SU-DHL-6 (cell line): ENCODE measurements around the gene TRAF3IP1.

Experiments used
- H2AFZ ChIP-seq: fragments of 200-600 bp; sonication (generic); 2 replicates; pipeline ENCODE4 v1.6.1; 2014; ENCODE audit warnings: low read depth, mild to moderate bottlenecking, moderate library complexity, mixed read lengths, antibody characterized with exemption, low read length; ENCODE audit not compliant: severe bottlenecking
- H3F3A ChIP-seq: fragments of 200-600 bp; shearing (Covaris generic); 2 replicates; pipeline ENCODE4 v1.6.0; 2016; ENCODE audit warnings: antibody characterized with exemption, mild to moderate bottlenecking; ENCODE audit not compliant: insufficient read depth
- H3K27ac ChIP-seq: fragments of 200-600 bp; sonication (generic); 2 replicates; pipeline ENCODE4 v1.5.1; 2016; ENCODE audit warnings: low read depth, mild to moderate bottlenecking, low read length, moderate library complexity, mixed read lengths
- H3K27me3 ChIP-seq: fragments of 200-600 bp; sonication (generic), shearing (Covaris generic); 2 replicates; pipeline ENCODE4 v1.6.0; 2014; ENCODE audit warnings: mild to moderate bottlenecking, low read length
- H3K36me3 ChIP-seq: fragments of 200-600 bp; sonication (generic); 2 replicates; pipeline ENCODE4 v1.6.1; 2014; ENCODE audit warnings: mild to moderate bottlenecking, low read length, mixed read lengths
- H3K4me2 ChIP-seq: fragments of 300-600, 200-600 bp; shearing (Covaris generic), sonication (generic); 2 replicates; pipeline ENCODE4 v1.6.0; 2014; ENCODE audit warnings: low read length, low read depth, mild to moderate bottlenecking; ENCODE audit not compliant: poor library complexity, severe bottlenecking
- H3K4me3 ChIP-seq: fragments of 200-600 bp; sonication (generic); 2 replicates; pipeline ENCODE4 v1.5.1; 2014; ENCODE audit warnings: antibody characterized with exemption, low read length, mild to moderate bottlenecking, mixed read lengths; ENCODE audit not compliant: insufficient read depth, poor library complexity, severe bottlenecking
- H3K79me2 ChIP-seq: fragments of 200-600 bp; sonication (generic); 2 replicates; pipeline ENCODE4 v1.6.1; 2014; ENCODE audit warnings: mild to moderate bottlenecking, low read length, moderate library complexity; ENCODE audit not compliant: insufficient read depth
- H3K9ac ChIP-seq: fragments of 200-600 bp; sonication (generic); 2 replicates; pipeline ENCODE4 v1.7.0; 2014; ENCODE audit warnings: mild to moderate bottlenecking, low read length
- H3K9me2 ChIP-seq: fragments of 200-600 bp; sonication (generic); replicated peaks from 2 replicates; pipeline ENCODE4 v1.6.1; 2014; ENCODE audit warnings: low read length; ENCODE audit not compliant: insufficient read depth
- H3K9me3 ChIP-seq: fragments of 200-600 bp; sonication (generic); 2 replicates; pipeline ENCODE4 v1.6.1; 2014; ENCODE audit warnings: low read length, mixed read lengths; ENCODE audit not compliant: insufficient read depth
- H4K20me1 ChIP-seq: fragments of 200-600 bp; sonication (generic); 2 replicates; pipeline ENCODE4 v1.6.1; 2014; ENCODE audit warnings: low read depth, mild to moderate bottlenecking, antibody characterized with exemption, low read length, moderate library complexity, mixed read lengths
- CTCF ChIP-seq: fragments of 200-600 bp; sonication (generic); IDR thresholded peaks from one replicate; pipeline ENCODE4 v1.5.1; 2017; ENCODE audit warnings: antibody characterized with exemption, mild to moderate bottlenecking, low read length, moderate library complexity; ENCODE audit not compliant: insufficient read depth, poor library complexity, severe bottlenecking
- EZH2phosphoT487 ChIP-seq: fragments of 200-600 bp; sonication (generic), shearing (Covaris generic); conservative IDR thresholded peaks from 2 replicates; pipeline ENCODE4 v1.6.1; 2018; ENCODE audit warnings: mild to moderate bottlenecking, antibody characterized with exemption, low read length, moderate library complexity, mixed read lengths

The TRAF3IP1 gene

DNA sequence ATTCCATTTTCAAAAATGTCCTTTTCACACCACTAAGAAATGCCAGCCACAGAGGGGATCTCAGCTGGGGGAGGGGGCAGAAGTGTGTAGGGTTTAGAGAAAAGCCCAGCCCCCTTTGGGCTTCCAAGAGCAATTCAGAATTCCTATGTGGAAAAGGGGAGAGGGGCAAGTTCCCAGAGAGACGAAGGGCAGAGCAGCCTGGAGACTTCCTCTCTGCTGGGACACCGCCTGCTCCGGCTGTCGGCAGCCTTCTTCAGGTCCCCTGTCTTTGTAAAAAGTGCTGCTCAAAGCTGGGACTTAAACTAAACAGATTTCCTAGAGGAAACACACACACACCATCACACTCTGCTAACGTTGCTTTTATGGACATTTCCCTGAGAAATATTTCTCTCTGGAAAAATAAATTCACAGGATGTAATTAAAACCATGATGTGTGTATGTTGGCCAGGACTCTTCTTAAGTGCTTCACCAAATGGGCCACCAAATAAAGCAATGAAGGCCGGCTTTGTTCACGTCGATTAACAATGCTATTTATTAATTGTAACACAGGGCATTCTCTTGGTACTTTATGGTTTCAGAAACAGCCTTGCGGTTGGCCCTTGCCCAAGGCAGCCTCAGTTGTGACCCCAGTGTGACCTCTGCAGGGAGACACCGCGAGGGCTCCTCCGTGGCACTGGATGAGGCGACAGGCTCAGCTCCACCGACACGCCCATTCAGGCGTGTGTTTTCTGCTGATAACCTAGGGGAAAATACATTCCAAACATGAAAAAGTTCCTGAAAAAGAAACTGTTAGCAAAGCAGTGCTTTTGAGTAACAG lies 100.8 kb downstream of the TRAF3IP1 start:
- Histone ChIP-seq H3K9me3 (peaks cover 7% of the 10 kb centered on the region; the same call in 1 of the 2 replicates), H3K27me3 (no peaks in the 10 kb centered on the region), H4K20me1 (no peaks in the 10 kb centered on the region), H3K27ac (no peak overlapping the region), H2AFZ (no peak overlapping the region), H3K9ac (no peak overlapping the region), H3F3A (0 out of 2 replicates have a peak, but pooled peaks cover 3% of the 10 kb centered on the region), H3K79me2 (no peaks in the 10 kb centered on the region), H3K4me2 (no peak overlapping the region), H3K9me2 (no peaks in the 10 kb centered on the region), H3K4me3 (no peak overlapping the region), H3K36me3 (no peaks in the 10 kb centered on the region)
- no peak for TF ChIP-seq EZH2phosphoT487
- TF ChIP-seq CTCF = no peak

- no peak overlapping the region for H3K9ac ChIP-seq
- H2AFZ ChIP-seq = no peak overlapping the region
These were observed 101.3 kb downstream of the TRAF3IP1 start for GRCh38 chr2:238421695-238422035.

DNA sequence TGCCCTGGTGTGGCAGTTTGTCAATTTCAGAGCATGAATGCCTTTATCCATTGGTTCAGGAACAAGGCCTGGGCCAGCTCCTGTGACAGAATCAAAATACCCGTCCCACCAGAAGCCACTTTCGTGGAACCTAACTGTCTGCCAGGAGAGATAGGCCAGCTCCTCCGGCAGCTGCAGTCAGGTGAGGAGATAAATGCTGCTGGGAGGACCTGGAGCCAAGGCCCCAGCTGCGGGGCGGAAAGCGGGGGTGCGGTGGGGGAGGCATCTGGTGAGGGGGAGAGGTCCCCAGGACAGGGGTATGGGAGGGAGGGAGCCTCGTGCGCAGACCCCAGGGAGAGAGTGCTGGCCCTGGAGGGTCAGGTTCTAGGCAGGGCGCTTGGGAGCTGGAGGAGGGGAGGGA lies 102.0 kb downstream of the TRAF3IP1 start:
- no peak overlapping the region for H2AFZ ChIP-seq
- H3K27me3 ChIP-seq = no peaks in the 10 kb centered on the region
- H3K9me3 ChIP-seq = no peaks in the 10 kb centered on the region
- H3K36me3 ChIP-seq = no peaks in the 10 kb centered on the region
- H4K20me1 ChIP-seq = no peaks in the 10 kb centered on the region
- H3K4me3 ChIP-seq = no peak overlapping the region
- no peak overlapping the region for H3K27ac ChIP-seq
- H3K79me2 ChIP-seq = peaks cover 4% of the 10 kb centered on the region
- TF ChIP-seq CTCF (no peak), EZH2phosphoT487 (no peak)
- H3K4me2 ChIP-seq = no peak overlapping the region
- H3K9ac ChIP-seq = no peak overlapping the region
- 0 out of 2 replicates have a peak, but pooled peaks cover 3% of the 10 kb centered on the region for H3F3A ChIP-seq
- no peaks in the 10 kb centered on the region for H3K9me2 ChIP-seq

More at GRCh38 chr2:238421695-238422035, 101.3 kb downstream of the TRAF3IP1 start:
- Histone ChIP-seq H3K9me2 (no peaks in the 10 kb centered on the region), H4K20me1 (no peaks in the 10 kb centered on the region), H3K4me2 (no peak overlapping the region), H3K4me3 (no peak overlapping the region), H3K27me3 (no peaks in the 10 kb centered on the region), H3K27ac (no peak overlapping the region), H3K36me3 (no peaks in the 10 kb centered on the region), H3K9me3 (peaks cover 1% of the 10 kb centered on the region; the same call in 1 of the 2 replicates), H3F3A (0 out of 2 replicates have a peak, but pooled peaks cover 3% of the 10 kb centered on the region), H3K79me2 (no peaks in the 10 kb centered on the region)
- TF ChIP-seq CTCF (no peak), EZH2phosphoT487 (no peak)
